ENCODE results near the gene SH3RF3. TPM values are rescaled to one million over a fixed set of nuclear protein-coding genes. Genes with fewer than 3 reads are reported as not detected.

The SH3RF3 gene
- total RNA-seq, 1 experiment from 2014 or later = 4.9 TPM

GRCh38 chr2:109215866-109216265, 86.9 kb downstream of the SH3RF3 start:
- ChIA-PET POLR2A (no interaction called here), CTCF (no interaction called here)
- BruUV-seq (replicated peaks) = no TSS peak
- H3K27me3 ChIP-seq (ENCODE audit: control insufficient read depth, insufficient read depth, low read length) = no peaks in the 10 kb centered on the region
- H3K27ac ChIP-seq (ENCODE audit: low read length) = no peak overlapping the region
- no peak for DNase-seq (ENCODE audit: low read depth, low spot score)
- ATAC-seq = no peak
- in situ Hi-C loops (cut with HindIII; ENCODE audit: low pct_unique_long_range_greater_than_20kb, low sequenced_read_pairs) (no loop called here), intact Hi-C loops (cut with micrococcal nuclease; ENCODE audit: unreplicated experiment) (no loop called here)
- peaks cover 23% of the 10 kb centered on the region; the same call in 1 of the 2 replicates for H3K4me1 ChIP-seq (ENCODE audit: control insufficient read depth, insufficient read depth, low read length)
- no peak overlapping the region for H3K4me3 ChIP-seq (ENCODE audit: low read depth in 2 of 2, low read length in 2 of 2)
- no peak for TF ChIP-seq CTCF (IDR thresholded peaks at IDR 0.05)
- TF ChIP-seq SIN3A (IDR thresholded peaks at IDR 0.05; ENCODE audit: borderline replicate concordance, insufficient read depth, low read depth, low read length) = no peak
- no peak for TF ChIP-seq REST (IDR thresholded peaks at IDR 0.05; ENCODE audit: insufficient read depth in 1 of 2, low read depth in 2 of 2, low read length in 1 of 2)
- no peak for TF ChIP-seq TCF7L2 (IDR thresholded peaks at IDR 0.05; ENCODE audit: low read depth, low read length)
- no peak for TF ChIP-seq POLR2AphosphoS5 (IDR thresholded peaks at IDR 0.05; ENCODE audit: low read depth, low read length)
- H3K36me3 ChIP-seq (ENCODE audit: control insufficient read depth, insufficient read depth, low read length) = no peaks in the 10 kb centered on the region
- no peaks in the 10 kb centered on the region for H3K9me3 ChIP-seq (ENCODE audit: control insufficient read depth, insufficient read depth, low read depth, low read length)

- ATAC-seq (no peak), DNase-seq (ENCODE audit: low read depth, low spot score) (no peak)
- Histone ChIP-seq H3K9me3 (ENCODE audit: control insufficient read depth, insufficient read depth, low read depth, low read length) (no peaks in the 10 kb centered on the region), H3K4me1 (ENCODE audit: control insufficient read depth, insufficient read depth, low read length) (peaks cover 23% of the 10 kb centered on the region; the same call in 1 of the 2 replicates), H3K4me3 (ENCODE audit: low read depth in 2 of 2, low read length in 2 of 2) (no peak overlapping the region), H3K27me3 (ENCODE audit: control insufficient read depth, insufficient read depth, low read length) (no peaks in the 10 kb centered on the region), H3K27ac (ENCODE audit: low read length) (no peak overlapping the region), H3K36me3 (ENCODE audit: control insufficient read depth, insufficient read depth, low read length) (no peaks in the 10 kb centered on the region)
- ChIA-PET POLR2A (no interaction called here), CTCF (no interaction called here)
- TF ChIP-seq SIN3A (IDR thresholded peaks at IDR 0.05; ENCODE audit: borderline replicate concordance, insufficient read depth, low read depth, low read length) (no peak), REST (IDR thresholded peaks at IDR 0.05; ENCODE audit: insufficient read depth in 1 of 2, low read depth in 2 of 2, low read length in 1 of 2) (no peak), TCF7L2 (IDR thresholded peaks at IDR 0.05; ENCODE audit: low read depth, low read length) (no peak), POLR2AphosphoS5 (IDR thresholded peaks at IDR 0.05; ENCODE audit: low read depth, low read length) (no peak), CTCF (IDR thresholded peaks at IDR 0.05) (no peak)
- in situ Hi-C loops (cut with HindIII; ENCODE audit: low pct_unique_long_range_greater_than_20kb, low sequenced_read_pairs) = no loop called here
- intact Hi-C loops (cut with micrococcal nuclease; ENCODE audit: unreplicated experiment) = no loop called here
- no TSS peak for BruUV-seq (replicated peaks)
Measured at GRCh38 chr2:109216332-109216731, 87.3 kb downstream of the SH3RF3 start.

Measured in Panc1 (cell line).